Neural crest cell (in vitro differentiated cells): ENCODE results near the gene SKP1. TPM values are rescaled to one million over a fixed set of nuclear protein-coding genes. Genes with fewer than 3 reads are reported as not detected.
A peak's percentile ranks its signal among the peaks of the same experiment; 100 is the strongest.

Experiments
- DNase-seq: peaks from one replicate; pipeline ENCODE4 v3.0.0; 2021; ENCODE audit warnings: low read depth, mixed read lengths, low spot score
- H3K27ac Mint-ChIP-seq: one replicate; pipeline ENCODE4 v1.8.0; 2021; ENCODE audit warnings: mild to moderate bottlenecking, mixed read lengths; ENCODE audit not compliant: unreplicated experiment
- H3K27me3 Mint-ChIP-seq: 2 replicates; pipeline ENCODE4 v1.8.0; 2021; ENCODE audit warnings: low read depth, mild to moderate bottlenecking, mixed read lengths
- H3K36me3 Mint-ChIP-seq: 2 replicates; pipeline ENCODE4 v1.8.0; 2021; ENCODE audit warnings: low read depth, mild to moderate bottlenecking, mixed read lengths
- H3K4me1 Mint-ChIP-seq: 2 replicates; pipeline ENCODE4 v1.8.0; 2021; ENCODE audit warnings: mixed read lengths
- H3K4me3 Mint-ChIP-seq: one replicate; pipeline ENCODE4 v1.8.0; 2021; ENCODE audit warnings: mild to moderate bottlenecking, mixed read lengths
- H3K9me3 Mint-ChIP-seq: 2 replicates; pipeline ENCODE4 v1.8.0; 2021; ENCODE audit warnings: mixed read lengths
- CTCF ChIP-seq: fragments of 200-600 bp; sonication (generic); conservative IDR thresholded peaks from 2 replicates; pipeline ENCODE4 v1.5.0; 2021; ENCODE audit warnings: antibody characterized with exemption, mild to moderate bottlenecking
- total RNA-seq: library from RNA; stranded (reverse); gene quantifications from 2 replicates; pipeline ENCODE4 v1.2.1, GENCODE V29; 2021

Gene SKP1
- total RNA-seq, 1 donor from 2014 or later, result 340 TPM

GRCh38 chr5:134113902-134114875 lies 62.6 kb downstream of the SKP1 start, which contains the start of gene TCF7:
TCF7 (plus strand) TSS chr5:134114681; CDS start chr5:134114907, 226 bp downstream.
- Mint-ChIP-seq H3K36me3 (no peaks in the 10 kb centered on the region), H3K9me3 (no peaks in the 10 kb centered on the region), H3K4me3 (peak within 1 kb of the TSS; percentile 93), H3K27me3 (peaks cover 27% of the 10 kb centered on the region), H3K4me1 (peaks cover 19% of the 10 kb centered on the region), H3K27ac (no peak within 1 kb of the TSS)
- no peak for TF ChIP-seq CTCF
- DNase-seq, result peak; percentile 67

GRCh38 chr5:134113363-134113889 lies 63.3 kb downstream of the SKP1 start:
- TF ChIP-seq CTCF, result no peak
- peaks cover 19% of the 10 kb centered on the region for H3K4me1 Mint-ChIP-seq
- no peaks in the 10 kb centered on the region for H3K36me3 Mint-ChIP-seq
- no peak overlapping the region for H3K27ac Mint-ChIP-seq
- H3K27me3 Mint-ChIP-seq, result peaks cover 27% of the 10 kb centered on the region
- DNase-seq, result no peak
- H3K4me3 Mint-ChIP-seq, result peak overlapping the region; percentile 93
- no peaks in the 10 kb centered on the region for H3K9me3 Mint-ChIP-seq

GRCh38 chr5:134112726-134113362 lies 63.9 kb downstream of the SKP1 start:
- no peak overlapping the region for H3K27ac Mint-ChIP-seq

GRCh38 chr5:134111741-134112647 lies 64.8 kb downstream of the SKP1 start:
- Mint-ChIP-seq H3K4me3 (peak overlapping the region; percentile 56), H3K27ac (no peak overlapping the region), H3K27me3 (peaks cover 27% of the 10 kb centered on the region), H3K9me3 (no peaks in the 10 kb centered on the region), H3K36me3 (no peaks in the 10 kb centered on the region), H3K4me1 (peaks cover 19% of the 10 kb centered on the region)
- no peak for DNase-seq
- TF ChIP-seq CTCF, result no peak

More at GRCh38 chr5:134112726-134113362, 63.9 kb downstream of the SKP1 start:
- no peaks in the 10 kb centered on the region for H3K36me3 Mint-ChIP-seq
- no peak for TF ChIP-seq CTCF
- peaks cover 19% of the 10 kb centered on the region for H3K4me1 Mint-ChIP-seq
- DNase-seq, result no peak
- peak overlapping the region; percentile 61 for H3K4me3 Mint-ChIP-seq
- no peaks in the 10 kb centered on the region for H3K9me3 Mint-ChIP-seq
- H3K27me3 Mint-ChIP-seq, result peaks cover 27% of the 10 kb centered on the region

- H3K9me3 Mint-ChIP-seq, result no peaks in the 10 kb centered on the region
- DNase-seq, result no peak
- no peak overlapping the region for H3K4me3 Mint-ChIP-seq
- no peak for TF ChIP-seq CTCF
- H3K36me3 Mint-ChIP-seq, result no peaks in the 10 kb centered on the region
- peaks cover 27% of the 10 kb centered on the region for H3K27me3 Mint-ChIP-seq
- no peak overlapping the region for H3K27ac Mint-ChIP-seq
- H3K4me1 Mint-ChIP-seq, result peaks cover 19% of the 10 kb centered on the region
Observed at GRCh38 chr5:134110382-134110781, 66.4 kb downstream of the SKP1 start.
